Testis (tissue), 3 donors: ENCODE results near the gene MARS2. TPM values are rescaled to one million over a fixed set of nuclear protein-coding genes. Genes with fewer than 3 reads are reported as not detected.
A peak's percentile ranks its signal among the peaks of the same experiment; 100 is the strongest.
"Not testable (repeated sequence)": the region's sequence is repeated elsewhere in the genome, so short reads cannot be mapped to it uniquely, and the experiment has no call there.

Experiments used
- DNase-seq: peaks from one replicate; pipeline ENCODE4 v3.0.0-alpha.2; 2019
- H3K27ac ChIP-seq, 2 donors: fragments of 200-600 bp; sonication (generic); one replicate each; pipeline ENCODE4 v1.5.1; 2019
- H3K27me3 ChIP-seq: fragments of 200-600 bp; sonication (generic); one replicate; pipeline ENCODE4 v1.5.1; 2019
- H3K36me3 ChIP-seq: fragments of 200-600 bp; sonication (generic); one replicate; pipeline ENCODE4 v1.5.1; 2017; ENCODE audit warnings: low read depth; ENCODE audit errors: missing control alignments
- H3K4me1 ChIP-seq: fragments of 200-600 bp; sonication (generic); one replicate; pipeline ENCODE4 v1.5.1; 2019
- H3K4me3 ChIP-seq, 2 donors: fragments of 200-600 bp; sonication (generic); one replicate each; pipeline ENCODE4 v1.5.1; 2017 to 2019
- H3K9me3 ChIP-seq: fragments of 200-600 bp; sonication (generic); one replicate; pipeline ENCODE4 v1.5.1; 2017
- CTCF ChIP-seq, 3 experiments: fragments of 450-650 bp in 2 of 3; fragments of 200-600 bp in 1 of 3; sonication (generic) in 1 of 3; IDR thresholded peaks; one replicate each; pipeline ENCODE4 v1.5.1; 2016 to 2019; ENCODE audit warnings: antibody characterized with exemption in 3 of 3, mild to moderate bottlenecking in 2 of 3, moderate library complexity in 1 of 3
- POLR2A ChIP-seq: fragments of 450-650 bp; IDR thresholded peaks from one replicate; pipeline ENCODE4 v1.6.1; 2017; ENCODE audit warnings: antibody characterized with exemption, mild to moderate bottlenecking, moderate library complexity
- WGBS, 2 donors: methylation state at CpG; one replicate each; pipeline ENCODE4 v1.1.5; 2018; 5-methylcytosine and 5-hydroxymethylcytosine counted together
- intact Hi-C: fragments of 100-400 bp; cut with DNase I; formaldehyde crosslinking; loops from one replicate; pipeline ENCODE4 v1.15.1; 2023; ENCODE audit warnings: low total_unique reads
- polyA plus RNA-seq: library from polyadenylated mRNA; stranded (reverse); fragments of 350-450 nt; fragmentation: Illumina TruSeq; extraction: RNeasy Lipid Tissue Mini Kit (QIAGEN cat#74804); gene quantifications from one replicate; pipeline ENCODE4 v1.2.3, GENCODE V29; 2014; ENCODE audit warnings: low read depth, low replicate concordance; ENCODE audit not compliant: insufficient read depth
- total RNA-seq, 2 donors: library from RNA; depleted of rRNA; stranded (reverse); fragments of >200 nt; gene quantifications; one replicate each; pipeline ENCODE4 v1.2.3, GENCODE V29; 2016

MARS2 gene
- total and polyA plus RNA-seq, 3 donors from 2014 or later: 3.3 to 5.9 (median 5.9) TPM

- no peaks in the 10 kb centered on the region for H3K9me3 ChIP-seq
- no peak overlapping the region for H3K27ac ChIP-seq
- TF ChIP-seq CTCF (IDR thresholded peaks at IDR 0.05) (no peak), POLR2A (no peak)
- WGBS, 2 donors: 83 to 92% methylated on average over 2 of the region's 2 CpGs
- no peaks in the 10 kb centered on the region for H3K4me1 ChIP-seq
- H3K27me3 ChIP-seq: no peaks in the 10 kb centered on the region
- DNase-seq: no peak
- H3K4me3 ChIP-seq: no peak overlapping the region
- no peaks in the 10 kb centered on the region for H3K36me3 ChIP-seq
- intact Hi-C loops: no loop called here
Observed at GRCh38 chr2:197677483-197677882, 27.7 kb upstream of the MARS2 start.

GRCh38 chr2:197695206-197695605, 10.0 kb upstream of the MARS2 start:
- H3K27me3 ChIP-seq, H3K27ac ChIP-seq, H3K9me3 ChIP-seq, DNase-seq, H3K4me3 ChIP-seq, H3K36me3 ChIP-seq, H3K4me1 ChIP-seq, intact Hi-C loops: not testable (repeated sequence)
- WGBS, 2 donors: 90% methylated on average over 4 of the region's 6 CpGs

- H3K4me1 ChIP-seq, H3K27ac ChIP-seq, H3K27me3 ChIP-seq, DNase-seq, H3K9me3 ChIP-seq, intact Hi-C loops, H3K4me3 ChIP-seq, H3K36me3 ChIP-seq: not testable (repeated sequence)
- 86 to 100% methylated on average over 1 of the region's 30 CpGs for WGBS, 2 donors
Observed at GRCh38 chr2:197695971-197696370, 9.2 kb upstream of the MARS2 start.

- H3K4me1 ChIP-seq, H3K9me3 ChIP-seq, H3K36me3 ChIP-seq, intact Hi-C loops, H3K27me3 ChIP-seq, DNase-seq, H3K27ac ChIP-seq, H3K4me3 ChIP-seq: not testable (repeated sequence)
- 94 to 99% methylated on average over 7 to 19 of the region's 29 CpGs for WGBS, 2 donors
Observed at GRCh38 chr2:197696571-197696970, 8.6 kb upstream of the MARS2 start.

DNA sequence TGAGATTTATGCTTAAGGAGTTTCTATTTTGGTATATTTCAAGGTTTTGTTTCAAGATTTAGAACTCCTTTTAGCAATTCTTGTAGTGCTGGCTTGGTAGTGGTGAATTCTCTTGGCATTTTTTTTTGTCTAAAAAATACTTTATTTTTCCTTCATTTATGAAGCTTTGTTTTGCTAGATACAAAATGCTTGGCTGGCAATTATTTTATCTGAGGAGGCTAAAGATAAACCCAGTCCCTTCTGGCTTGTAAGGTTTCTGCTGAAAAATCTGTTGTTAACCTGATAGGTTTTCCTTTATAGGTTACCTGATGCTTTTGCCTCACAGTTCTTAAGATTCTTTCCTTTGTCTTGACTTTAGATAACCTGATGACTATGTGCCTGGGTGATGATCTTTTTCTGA, 5.4 kb upstream of the MARS2 start:
- H3K9me3 ChIP-seq, H3K4me3 ChIP-seq, H3K36me3 ChIP-seq, DNase-seq, H3K27me3 ChIP-seq, intact Hi-C loops, H3K27ac ChIP-seq, H3K4me1 ChIP-seq: not testable (repeated sequence)

GRCh38 chr2:197700960-197701359, 4.2 kb upstream of the MARS2 start:
- intact Hi-C loops: no loop called here
- WGBS, 2 donors: 76 to 90% methylated on average over 3 of the region's 3 CpGs
- TF ChIP-seq POLR2A (no peak), CTCF (IDR thresholded peaks at IDR 0.05) (no peak)

DNA sequence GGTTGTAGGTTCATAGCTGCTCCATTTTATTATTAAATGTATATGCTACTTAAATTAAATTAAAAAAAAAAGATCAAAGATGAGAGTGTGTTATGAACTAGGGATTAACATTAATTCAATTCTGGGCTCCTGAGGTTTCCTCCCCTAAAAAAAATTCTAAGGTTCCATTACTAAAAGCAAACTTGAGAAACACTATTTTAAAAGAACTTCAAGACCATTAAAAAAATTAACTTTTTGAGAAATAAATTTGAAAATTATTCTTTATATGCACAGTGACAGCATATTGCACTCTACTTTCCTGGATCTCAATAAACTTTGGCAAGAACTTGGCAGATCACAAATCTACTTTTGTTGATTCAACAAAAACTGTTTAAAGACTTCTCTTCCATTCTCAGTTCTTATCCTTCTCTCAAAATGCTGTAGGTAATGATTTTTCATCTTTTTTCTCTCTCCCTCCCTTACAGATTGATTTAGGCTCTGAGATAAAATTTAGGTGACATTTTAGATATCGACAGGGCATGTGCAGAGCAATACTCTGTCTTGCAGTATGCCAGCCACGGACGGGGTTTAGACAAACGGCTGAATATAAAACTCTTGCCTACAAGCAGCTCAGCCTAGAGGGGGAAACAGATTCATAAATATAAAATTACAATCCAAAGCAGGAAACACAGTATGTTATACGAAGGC, 592 bp upstream of the MARS2 start:
- 0% methylated on average over 5 of the region's 5 CpGs for WGBS, 2 donors
- Histone ChIP-seq H3K27me3 (no peaks in the 10 kb centered on the region), H3K4me3 (peak overlapping the region; percentile 80 to 86), H3K36me3 (no peaks in the 10 kb centered on the region), H3K9me3 (no peaks in the 10 kb centered on the region), H3K4me1 (peaks cover 19% of the 10 kb centered on the region), H3K27ac (peak overlapping the region; percentile 80 to 83)
- DNase-seq: no peak
- intact Hi-C loops: no loop called here
- TF ChIP-seq POLR2A (no peak), CTCF (IDR thresholded peaks at IDR 0.05) (no peak)

More at GRCh38 chr2:197700960-197701359, 4.2 kb upstream of the MARS2 start:
- Histone ChIP-seq H3K36me3 (no peaks in the 10 kb centered on the region), H3K27ac (no peak overlapping the region), H3K4me1 (no peaks in the 10 kb centered on the region), H3K27me3 (no peaks in the 10 kb centered on the region), H3K4me3 (no peak overlapping the region), H3K9me3 (no peaks in the 10 kb centered on the region)
- DNase-seq: no peak
